AG04450 (cell line): ENCODE data around the gene MIER2. TPM values are rescaled to one million over a fixed set of nuclear protein-coding genes. Genes with fewer than 3 reads are reported as not detected.
A peak's percentile ranks its signal among the peaks of the same experiment; 100 is the strongest.

Experiments used
- CTCF ChIA-PET: fragments of 300-600, 350-600 bp; formaldehyde crosslinking; extraction: SDS; loops from one replicate; lab custom pipeline; 2022; ENCODE audit warnings: antibody characterized with exemption, inconsistent platforms; lab: Charles Lee
- POLR2A ChIA-PET: fragments of 350-600 bp; formaldehyde crosslinking; extraction: SDS; loops from one replicate; lab custom pipeline; 2021; ENCODE audit warnings: antibody characterized with exemption, inconsistent platforms; lab: Yijun Ruan, JAX
- DNase-seq: peaks from one replicate; pipeline ENCODE4 v3.0.0-alpha.2; 2011; ENCODE audit warnings: low read depth, low spot score
- H3K27ac ChIP-seq: one replicate; pipeline ENCODE4 v1.5.1; 2012; ENCODE audit warnings: low read depth, low read length, control low read depth
- H3K27me3 ChIP-seq: one replicate; pipeline ENCODE4 v1.6.0; 2012; ENCODE audit warnings: low read length; ENCODE audit not compliant: control insufficient read depth, insufficient read depth
- H3K4me3 ChIP-seq: 2 replicates; pipeline ENCODE4 v1.5.1; 2011; ENCODE audit warnings: mild to moderate bottlenecking, low read depth, low read length, control low read depth
- H3K9me3 ChIP-seq: 2 replicates; pipeline ENCODE4 v1.5.1; 2012; ENCODE audit warnings: low read length; ENCODE audit not compliant: control insufficient read depth, insufficient read depth
- polyA plus RNA-seq: library from polyadenylated mRNA; depleted of rRNA; stranded (reverse); fragments of >200 nt; gene quantifications from 2 replicates; pipeline ENCODE4 v1.2.3, GENCODE V29; 2011
- TF ChIP-seq, protein P1 (sequence below): IDR thresholded peaks from 2 replicates; pipeline ENCODE4 v1.5.1; 2011; ENCODE audit warnings: low read depth, low read length, control low read depth, inconsistent platforms

Gene MIER2
- polyA plus RNA-seq, 1 experiment = 14.5 TPM

DNA sequence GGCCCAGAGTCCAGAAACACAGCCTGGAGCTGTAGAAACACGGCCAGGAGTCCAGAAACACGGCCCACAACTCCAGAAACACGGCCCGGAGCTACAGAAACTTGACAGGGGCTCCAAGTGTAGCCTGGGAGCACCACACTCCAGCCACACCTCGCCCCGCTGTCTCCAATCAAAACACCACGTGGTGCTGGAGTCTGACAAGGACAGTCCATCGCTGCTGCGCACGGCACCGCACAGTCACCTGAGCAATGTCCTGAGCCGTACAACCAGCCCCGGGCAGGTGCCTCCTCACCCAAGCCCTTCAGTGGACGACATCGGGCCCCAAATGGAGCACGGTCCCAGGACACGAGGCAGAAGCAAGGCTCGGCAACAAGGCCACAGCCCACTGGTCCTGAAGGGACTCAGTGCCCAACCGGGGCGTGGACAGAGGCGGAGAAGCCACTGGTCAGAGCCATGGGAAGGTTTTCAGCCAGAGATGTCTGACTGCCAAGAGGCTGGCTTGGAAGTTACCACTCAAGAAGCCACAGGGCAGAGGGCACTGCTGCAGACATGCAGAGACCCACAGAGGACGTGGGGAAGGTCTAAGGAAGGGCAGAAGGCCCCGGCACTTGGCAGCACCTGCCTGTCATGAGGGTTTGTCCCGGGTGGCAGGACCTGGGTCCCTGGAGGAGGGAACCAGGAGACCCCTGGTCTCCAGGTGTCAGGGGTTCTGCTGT is 33.7 kb downstream of the MIER2 start:
- Histone ChIP-seq H3K4me3 (peak overlapping the region; percentile 45; the same call in 1 of the 2 replicates), H3K27me3 (no peaks in the 10 kb centered on the region), H3K9me3 (no peaks in the 10 kb centered on the region; the same call in 1 of the 2 replicates), H3K27ac (no peak overlapping the region)
- CTCF ChIA-PET = interaction anchor here (1.1 to 1.2 kb wide), 3 partner anchors 8 to 200 kb away, joined by 3 to 8 read pairs (median 4); no protein-coding TSS in a partner anchor
- POLR2A ChIA-PET = no interaction called here
- TF ChIP-seq, protein P1, sequence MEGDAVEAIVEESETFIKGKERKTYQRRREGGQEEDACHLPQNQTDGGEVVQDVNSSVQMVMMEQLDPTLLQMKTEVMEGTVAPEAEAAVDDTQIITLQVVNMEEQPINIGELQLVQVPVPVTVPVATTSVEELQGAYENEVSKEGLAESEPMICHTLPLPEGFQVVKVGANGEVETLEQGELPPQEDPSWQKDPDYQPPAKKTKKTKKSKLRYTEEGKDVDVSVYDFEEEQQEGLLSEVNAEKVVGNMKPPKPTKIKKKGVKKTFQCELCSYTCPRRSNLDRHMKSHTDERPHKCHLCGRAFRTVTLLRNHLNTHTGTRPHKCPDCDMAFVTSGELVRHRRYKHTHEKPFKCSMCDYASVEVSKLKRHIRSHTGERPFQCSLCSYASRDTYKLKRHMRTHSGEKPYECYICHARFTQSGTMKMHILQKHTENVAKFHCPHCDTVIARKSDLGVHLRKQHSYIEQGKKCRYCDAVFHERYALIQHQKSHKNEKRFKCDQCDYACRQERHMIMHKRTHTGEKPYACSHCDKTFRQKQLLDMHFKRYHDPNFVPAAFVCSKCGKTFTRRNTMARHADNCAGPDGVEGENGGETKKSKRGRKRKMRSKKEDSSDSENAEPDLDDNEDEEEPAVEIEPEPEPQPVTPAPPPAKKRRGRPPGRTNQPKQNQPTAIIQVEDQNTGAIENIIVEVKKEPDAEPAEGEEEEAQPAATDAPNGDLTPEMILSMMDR = no peak
- DNase-seq = no peak

DNA sequence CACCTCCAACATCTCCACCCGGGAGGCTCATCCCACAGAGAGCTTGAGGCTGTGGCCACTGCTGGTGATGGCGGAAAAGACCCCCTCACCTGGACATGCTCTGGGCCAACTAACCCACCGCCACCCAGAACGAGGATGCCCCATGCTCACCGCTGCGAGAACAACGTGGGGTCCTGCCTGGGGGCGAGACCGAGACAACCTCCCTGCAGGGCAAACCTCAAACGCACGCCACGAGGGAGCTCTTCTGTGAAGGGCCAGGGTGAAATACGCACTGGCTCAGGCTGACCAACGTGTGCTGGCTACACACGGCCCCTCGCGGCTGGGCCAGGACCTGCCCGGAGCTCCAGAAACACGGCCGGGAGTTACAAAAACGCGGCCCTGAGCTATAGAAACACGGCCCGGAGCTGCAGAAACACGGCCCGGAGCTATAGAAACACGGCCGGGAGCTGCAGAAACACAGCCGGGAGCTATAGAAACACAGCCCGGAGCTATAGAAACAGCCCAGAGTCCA is 34.4 kb downstream of the MIER2 start:
- Histone ChIP-seq H3K27me3 (no peaks in the 10 kb centered on the region), H3K27ac (no peak overlapping the region), H3K9me3 (no peaks in the 10 kb centered on the region; the same call in 1 of the 2 replicates), H3K4me3 (peak overlapping the region; percentile 45)
- peak; percentile 20 for DNase-seq
- TF ChIP-seq, protein P1 = peak; percentile 9; the same call in 1 of the 2 replicates
- CTCF ChIA-PET = interaction anchor here (1.1 to 1.2 kb wide), 3 partner anchors 9 to 200 kb away, joined by 3 to 8 read pairs (median 4); no protein-coding TSS in a partner anchor
- POLR2A ChIA-PET = no interaction called here

DNA sequence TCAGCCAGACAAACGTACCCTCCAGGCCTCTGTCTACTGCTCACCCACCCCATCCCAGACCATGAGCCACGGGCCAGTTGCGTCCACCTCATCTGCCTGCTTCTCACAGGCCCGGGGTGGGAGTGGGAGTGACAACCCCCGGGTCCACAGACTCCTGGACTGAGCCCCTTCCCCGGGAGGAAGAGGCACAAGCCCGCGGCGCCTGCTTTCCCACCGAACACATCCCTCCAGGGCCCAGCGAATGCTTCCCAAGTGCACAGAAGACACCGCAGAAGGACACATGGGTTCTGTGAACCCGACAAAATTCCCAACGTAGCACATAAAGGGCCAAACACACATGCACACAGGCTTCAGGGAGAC is 35.4 kb downstream of the MIER2 start:
- TF ChIP-seq, protein P1 = no peak
- Histone ChIP-seq H3K27me3 (no peaks in the 10 kb centered on the region), H3K27ac (no peak overlapping the region), H3K9me3 (no peaks in the 10 kb centered on the region; the same call in 1 of the 2 replicates), H3K4me3 (no peak overlapping the region)
- ChIA-PET POLR2A (no interaction called here), CTCF (no interaction called here)
- no peak for DNase-seq

DNA sequence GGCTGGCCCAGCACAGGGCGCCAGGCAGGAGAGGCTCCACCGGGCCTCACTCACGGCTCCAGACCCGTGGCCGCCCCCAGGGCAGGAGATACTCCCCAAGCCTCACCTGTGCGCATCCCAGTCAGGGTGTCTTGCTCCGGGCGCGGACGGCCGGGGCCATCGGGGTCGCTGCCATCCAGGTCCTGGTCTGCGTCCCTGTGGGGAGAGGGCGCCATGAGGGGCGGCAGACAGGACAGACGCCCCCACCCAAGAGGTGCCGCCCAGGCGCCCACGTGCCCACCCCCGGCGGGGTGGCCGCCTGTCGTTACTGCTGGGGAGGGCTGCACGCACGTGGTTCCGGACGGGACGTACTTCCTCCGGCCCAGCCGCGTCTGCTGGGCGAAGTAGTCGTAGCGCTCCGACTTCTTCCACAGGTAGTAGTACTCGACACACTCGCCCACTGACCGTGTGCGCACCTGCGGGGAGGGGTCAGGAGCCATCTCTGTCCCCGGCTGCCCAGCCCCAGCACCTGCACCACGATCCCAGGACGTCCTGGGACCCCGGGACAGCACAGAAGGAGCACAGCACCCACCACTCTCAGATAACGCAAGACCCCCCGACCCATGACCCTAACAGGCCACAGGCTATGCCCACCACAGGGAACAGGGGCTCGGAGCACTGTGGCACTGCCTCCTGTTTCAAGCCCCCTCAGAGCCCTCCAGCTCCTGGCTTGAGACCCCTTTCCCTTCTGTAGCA is 36.0 kb downstream of the MIER2 start:
- Histone ChIP-seq H3K4me3 (no peak overlapping the region), H3K27ac (no peak overlapping the region), H3K9me3 (no peaks in the 10 kb centered on the region; the same call in 1 of the 2 replicates), H3K27me3 (no peaks in the 10 kb centered on the region)
- DNase-seq = no peak
- ChIA-PET POLR2A (no interaction called here), CTCF (no interaction called here)
- TF ChIP-seq, protein P1 = no peak
